ENCODE measurements around the gene MARCHF9.

GRCh38 chr12:57746025-57746424 is 8.9 kb upstream of the MARCHF9 start:
- TF ChIP-seq POLR2A (IDR thresholded peaks at IDR 0.05), result no peak
- TF ChIP-seq CTCF (IDR thresholded peaks at IDR 0.05), result no peak

Data from prostate gland (tissue), 2 donors.